ENCODE measurements around the gene SLC6A12. TPM values are rescaled to one million over a fixed set of nuclear protein-coding genes. Genes with fewer than 3 reads are reported as not detected.

SLC6A12 gene
- total RNA-seq, 1 experiment from 2014 or later, result not detected

DNA sequence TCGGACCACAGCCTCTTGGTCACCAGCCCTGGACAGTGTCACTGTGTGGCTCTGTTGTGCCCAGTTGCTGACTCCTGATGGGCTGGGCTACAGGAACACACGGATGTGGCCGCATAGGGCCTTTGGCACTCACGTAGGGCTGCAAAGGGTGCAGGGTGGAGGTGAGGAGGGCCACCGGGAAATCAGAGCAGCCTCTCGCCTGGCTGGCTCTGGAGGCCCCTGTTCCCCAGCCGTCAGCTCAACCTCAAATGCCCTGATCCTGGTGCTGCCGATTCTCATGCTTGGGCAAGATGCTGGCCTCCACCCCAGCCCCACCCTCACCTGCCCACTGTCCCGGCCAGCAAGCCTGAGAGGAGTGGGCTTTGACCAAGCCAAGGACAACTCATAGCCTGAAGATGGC, 59.0 kb downstream of the SLC6A12 start:
- H3K36me3 ChIP-seq (ENCODE audit: low read depth, low read length), result no peaks in the 10 kb centered on the region; the same call in 1 of the 2 replicates
- H3K79me2 ChIP-seq (ENCODE audit: low read length), result no peaks in the 10 kb centered on the region
- no peaks in the 10 kb centered on the region for H3K9me2 ChIP-seq (replicated peaks; ENCODE audit: low read length)
- H3K27me3 ChIP-seq (ENCODE audit: low read length), result peaks cover 18% of the 10 kb centered on the region
- H3K27ac ChIP-seq (ENCODE audit: low read length), result no peak overlapping the region
- POLR2A ChIA-PET (ENCODE audit: unreplicated experiment), result no interaction called here
- H3K4me2 ChIP-seq (ENCODE audit: low read length), result no peak overlapping the region
- DNase-seq (no peak), ATAC-seq (no peak)
- H3K9ac ChIP-seq (ENCODE audit: low read length), result no peak overlapping the region
- intact Hi-C loops (cut with micrococcal nuclease), result no loop called here
- H3K4me1 ChIP-seq (ENCODE audit: insufficient read depth, low read length), result no peaks in the 10 kb centered on the region
- H3K4me3 ChIP-seq (ENCODE audit: low read length), result no peak overlapping the region
- TF ChIP-seq EZH2 (IDR thresholded peaks at IDR 0.05; ENCODE audit: low read length, unreplicated experiment), result no peak
- no peak for TF ChIP-seq EZH2phosphoT487 (IDR thresholded peaks at IDR 0.05; ENCODE audit: borderline replicate concordance, low read length)
- no peak for TF ChIP-seq CTCF (conservative IDR thresholded peaks at IDR 0.05; ENCODE audit: low read depth, low read length)
- no TSS peak for BruUV-seq (replicated peaks)
- H3F3A ChIP-seq (ENCODE audit: low read length, unreplicated experiment), result no peaks in the 10 kb centered on the region
- H2AFZ ChIP-seq (ENCODE audit: low read length), result no peak overlapping the region
- CTCF ChIA-PET, result no interaction called here
- no peaks in the 10 kb centered on the region for H3K9me3 ChIP-seq (ENCODE audit: low read length)
- H4K20me1 ChIP-seq (ENCODE audit: low read length), result no peaks in the 10 kb centered on the region

DNA sequence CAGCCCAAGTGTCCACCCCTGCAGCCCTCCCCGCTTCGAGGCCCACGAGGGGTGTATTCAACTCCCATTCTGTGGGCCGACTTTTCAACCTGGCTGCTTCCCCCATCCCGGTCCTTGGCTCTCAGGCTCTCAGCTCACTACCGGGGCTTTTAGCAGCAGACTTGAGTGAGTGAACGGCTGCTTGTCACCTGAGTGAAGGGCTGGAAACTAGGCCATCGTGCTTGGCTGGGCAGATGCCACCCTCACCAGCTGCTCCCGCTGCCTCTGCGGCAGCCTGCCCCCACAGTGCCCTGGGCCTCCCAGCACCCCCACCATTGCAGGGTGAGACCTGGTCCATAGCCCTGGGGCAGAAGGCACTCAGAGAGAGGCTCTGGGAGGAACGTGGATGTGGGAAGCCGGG, 59.9 kb downstream of the SLC6A12 start:
- H3K36me3 ChIP-seq (ENCODE audit: low read depth, low read length), result no peaks in the 10 kb centered on the region; the same call in 1 of the 2 replicates
- H3K9me2 ChIP-seq (replicated peaks; ENCODE audit: low read length), result no peaks in the 10 kb centered on the region
- H4K20me1 ChIP-seq (ENCODE audit: low read length), result no peaks in the 10 kb centered on the region
- DNase-seq (no peak), ATAC-seq (no peak)
- intact Hi-C loops (cut with micrococcal nuclease), result no loop called here
- no peak overlapping the region for H3K4me3 ChIP-seq (ENCODE audit: low read length)
- no peak overlapping the region for H3K9ac ChIP-seq (ENCODE audit: low read length)
- BruUV-seq (replicated peaks), result no TSS peak
- H3K9me3 ChIP-seq (ENCODE audit: low read length), result no peaks in the 10 kb centered on the region
- H3F3A ChIP-seq (ENCODE audit: low read length, unreplicated experiment), result no peaks in the 10 kb centered on the region
- ChIA-PET POLR2A (ENCODE audit: unreplicated experiment) (no interaction called here), CTCF (no interaction called here)
- H3K4me2 ChIP-seq (ENCODE audit: low read length), result no peak overlapping the region
- H2AFZ ChIP-seq (ENCODE audit: low read length), result no peak overlapping the region
- peaks cover 15% of the 10 kb centered on the region for H3K27me3 ChIP-seq (ENCODE audit: low read length)
- H3K79me2 ChIP-seq (ENCODE audit: low read length), result no peaks in the 10 kb centered on the region
- H3K4me1 ChIP-seq (ENCODE audit: insufficient read depth, low read length), result no peaks in the 10 kb centered on the region
- no peak overlapping the region for H3K27ac ChIP-seq (ENCODE audit: low read length)
- TF ChIP-seq CTCF (conservative IDR thresholded peaks at IDR 0.05; ENCODE audit: low read depth, low read length), result no peak
- no peak for TF ChIP-seq EZH2 (IDR thresholded peaks at IDR 0.05; ENCODE audit: low read length, unreplicated experiment)

GRCh38 chr12:153080-153746, 60.7 kb downstream of the SLC6A12 start:
- peak; percentile 63 for DNase-seq
- no peaks in the 10 kb centered on the region for H3K4me1 ChIP-seq (ENCODE audit: insufficient read depth, low read length)
- peak; percentile 84 for ATAC-seq
- no peak overlapping the region for H3K27ac ChIP-seq (ENCODE audit: low read length)
- BruUV-seq (replicated peaks), result no TSS peak
- H4K20me1 ChIP-seq (ENCODE audit: low read length), result no peaks in the 10 kb centered on the region
- ChIA-PET CTCF (no interaction called here), POLR2A (ENCODE audit: unreplicated experiment) (interaction anchor here (0.5 kb wide), 1 partner anchor 598 kb away, joined by 3 read pairs; no protein-coding TSS in a partner anchor)
- no peak overlapping the region for H2AFZ ChIP-seq (ENCODE audit: low read length)
- H3K36me3 ChIP-seq (ENCODE audit: low read depth, low read length), result no peaks in the 10 kb centered on the region; the same call in 1 of the 2 replicates
- no peaks in the 10 kb centered on the region for H3F3A ChIP-seq (ENCODE audit: low read length, unreplicated experiment)
- H3K9ac ChIP-seq (ENCODE audit: low read length), result no peak overlapping the region
- no peak overlapping the region for H3K4me3 ChIP-seq (ENCODE audit: low read length)
- peaks cover 23% of the 10 kb centered on the region for H3K27me3 ChIP-seq (ENCODE audit: low read length)
- H3K79me2 ChIP-seq (ENCODE audit: low read length), result no peaks in the 10 kb centered on the region
- H3K4me2 ChIP-seq (ENCODE audit: low read length), result no peak overlapping the region
- intact Hi-C loops (cut with micrococcal nuclease), result no loop called here
- H3K9me2 ChIP-seq (replicated peaks; ENCODE audit: low read length), result no peaks in the 10 kb centered on the region
- peak; percentile 83 for TF ChIP-seq CTCF (conservative IDR thresholded peaks at IDR 0.05; ENCODE audit: low read depth, low read length)
- no peak for TF ChIP-seq EZH2 (IDR thresholded peaks at IDR 0.05; ENCODE audit: low read length, unreplicated experiment)
- H3K9me3 ChIP-seq (ENCODE audit: low read length), result no peaks in the 10 kb centered on the region
